ENCODE results near the gene CCDC7.

DNA sequence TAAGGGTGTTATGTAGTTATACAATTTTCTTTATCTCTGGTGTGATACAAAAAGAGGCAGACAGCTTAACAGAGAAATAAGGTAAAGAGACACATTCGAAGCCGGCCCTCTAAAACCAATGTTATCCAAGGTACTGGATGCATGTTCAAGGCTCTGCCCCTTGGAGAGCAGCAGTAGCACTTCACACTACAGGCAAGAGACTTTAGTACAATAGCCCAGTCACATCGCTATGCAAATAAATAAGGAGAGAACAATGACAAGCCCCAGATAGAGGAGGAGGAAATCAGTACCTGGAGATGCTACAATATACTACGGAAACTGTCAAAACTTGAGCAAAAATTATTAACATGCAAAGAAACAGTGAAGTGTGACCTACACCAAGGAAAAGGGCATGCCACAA, 401.0 kb downstream of the CCDC7 start:
- TF ChIP-seq SNAI2 (CRISPR knock-in tag; IDR thresholded peaks at IDR 0.05) = no peak
- TF ChIP-seq OSR1 (CRISPR knock-in tag; IDR thresholded peaks at IDR 0.05) = no peak
- no peak for TF ChIP-seq TOX (CRISPR knock-in tag; IDR thresholded peaks at IDR 0.05; ENCODE audit: borderline replicate concordance)
- TF ChIP-seq, protein P1, sequence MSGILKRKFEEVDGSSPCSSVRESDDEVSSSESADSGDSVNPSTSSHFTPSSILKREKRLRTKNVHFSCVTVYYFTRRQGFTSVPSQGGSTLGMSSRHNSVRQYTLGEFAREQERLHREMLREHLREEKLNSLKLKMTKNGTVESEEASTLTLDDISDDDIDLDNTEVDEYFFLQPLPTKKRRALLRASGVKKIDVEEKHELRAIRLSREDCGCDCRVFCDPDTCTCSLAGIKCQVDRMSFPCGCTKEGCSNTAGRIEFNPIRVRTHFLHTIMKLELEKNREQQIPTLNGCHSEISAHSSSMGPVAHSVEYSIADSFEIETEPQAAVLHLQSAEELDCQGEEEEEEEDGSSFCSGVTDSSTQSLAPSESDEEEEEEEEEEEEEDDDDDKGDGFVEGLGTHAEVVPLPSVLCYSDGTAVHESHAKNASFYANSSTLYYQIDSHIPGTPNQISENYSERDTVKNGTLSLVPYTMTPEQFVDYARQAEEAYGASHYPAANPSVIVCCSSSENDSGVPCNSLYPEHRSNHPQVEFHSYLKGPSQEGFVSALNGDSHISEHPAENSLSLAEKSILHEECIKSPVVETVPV (CRISPR knock-in tag; IDR thresholded peaks at IDR 0.05) = no peak
- no peak for TF ChIP-seq ESRRG (CRISPR knock-in tag; IDR thresholded peaks at IDR 0.05)
- TF ChIP-seq, protein P2, sequence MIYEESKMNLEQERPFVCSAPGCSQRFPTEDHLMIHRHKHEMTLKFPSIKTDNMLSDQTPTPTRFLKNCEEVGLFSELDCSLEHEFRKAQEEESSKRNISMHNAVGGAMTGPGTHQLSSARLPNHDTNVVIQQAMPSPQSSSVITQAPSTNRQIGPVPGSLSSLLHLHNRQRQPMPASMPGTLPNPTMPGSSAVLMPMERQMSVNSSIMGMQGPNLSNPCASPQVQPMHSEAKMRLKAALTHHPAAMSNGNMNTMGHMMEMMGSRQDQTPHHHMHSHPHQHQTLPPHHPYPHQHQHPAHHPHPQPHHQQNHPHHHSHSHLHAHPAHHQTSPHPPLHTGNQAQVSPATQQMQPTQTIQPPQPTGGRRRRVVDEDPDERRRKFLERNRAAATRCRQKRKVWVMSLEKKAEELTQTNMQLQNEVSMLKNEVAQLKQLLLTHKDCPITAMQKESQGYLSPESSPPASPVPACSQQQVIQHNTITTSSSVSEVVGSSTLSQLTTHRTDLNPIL (CRISPR knock-in tag; IDR thresholded peaks at IDR 0.05; ENCODE audit: low read depth) = no peak
- TF ChIP-seq RARB (CRISPR knock-in tag; IDR thresholded peaks at IDR 0.05) = no peak
- no peak for TF ChIP-seq ZNF70 (CRISPR knock-in tag; IDR thresholded peaks at IDR 0.05)
- no peak for TF ChIP-seq GLIS3 (CRISPR knock-in tag; IDR thresholded peaks at IDR 0.05)
- no peak for TF ChIP-seq TCF4 (CRISPR knock-in tag; IDR thresholded peaks at IDR 0.05; ENCODE audit: borderline replicate concordance)
- TF ChIP-seq ZFP30 (CRISPR knock-in tag; IDR thresholded peaks at IDR 0.05) = no peak
- no peak for TF ChIP-seq ARNTL (CRISPR knock-in tag; IDR thresholded peaks at IDR 0.05; ENCODE audit: borderline replicate concordance, low read depth)
